Measurements from ENCODE around the gene OTOP2.

OTOP2 gene

GRCh38 chr17:74901353-74902135, 22.5 kb upstream of the OTOP2 start:
- Histone ChIP-seq H3K9me3 (ENCODE audit: control insufficient read depth, insufficient read depth, low read depth, low read length) (no peaks in the 10 kb centered on the region), H3K4me3 (ENCODE audit: low read depth, low read length) (no peak overlapping the region), H3K36me3 (ENCODE audit: control insufficient read depth in 2 of 2, insufficient read depth in 1 of 2, low read length in 2 of 2) (no peaks in the 10 kb centered on the region), H3K4me1 (ENCODE audit: control insufficient read depth, insufficient read depth, low read length) (no peaks in the 10 kb centered on the region), H3K27ac (ENCODE audit: extremely low read depth, low read depth, low read length) (no peak overlapping the region)
- POLR2A ChIA-PET, result interaction anchor here (0.6 to 1.3 kb wide), 2 partner anchors 28 to 1670 kb away, joined by 3 to 5 read pairs; partner anchors contain the start of gene FDXR
- TF ChIP-seq ATF2 (tag by site-specific recombination; IDR thresholded peaks at IDR 0.05; ENCODE audit: low read depth), result peak; percentile 29; the same call in 1 of the 2 replicates
- no peak for TF ChIP-seq ZNF132 (tag by site-specific recombination; IDR thresholded peaks at IDR 0.05; ENCODE audit: borderline replicate concordance)
- CTCF ChIA-PET, result interaction anchor here (0.7 kb wide), 1 partner anchor 773 kb away, joined by 3 read pairs; no protein-coding TSS in a partner anchor

GRCh38 chr17:74903034-74903433, 21.0 kb upstream of the OTOP2 start:
- Histone ChIP-seq H3K27ac (ENCODE audit: extremely low read depth, low read depth, low read length) (no peak overlapping the region), H3K9me3 (ENCODE audit: control insufficient read depth, insufficient read depth, low read depth, low read length) (no peaks in the 10 kb centered on the region), H3K4me1 (ENCODE audit: control insufficient read depth, insufficient read depth, low read length) (no peaks in the 10 kb centered on the region), H3K4me3 (ENCODE audit: low read depth, low read length) (no peak overlapping the region), H3K36me3 (ENCODE audit: control insufficient read depth in 2 of 2, insufficient read depth in 1 of 2, low read length in 2 of 2) (no peaks in the 10 kb centered on the region)
- ChIA-PET CTCF (interaction anchor here (1.5 kb wide), 1 partner anchor 38 kb away, joined by 3 read pairs; no protein-coding TSS in a partner anchor), POLR2A (interaction anchor here (1.0 kb wide), 1 partner anchor 8 kb away, joined by 3 read pairs; no protein-coding TSS in a partner anchor)
- TF ChIP-seq ZSCAN4 (tag by site-specific recombination; IDR thresholded peaks at IDR 0.05) (peak; percentile 77), EGR2 (tag by site-specific recombination; IDR thresholded peaks at IDR 0.05; ENCODE audit: low read depth) (peak; percentile 53), ZNF76 (tag by site-specific recombination; IDR thresholded peaks at IDR 0.05; ENCODE audit: borderline replicate concordance, low read depth) (no peak)

- Histone ChIP-seq H3K36me3 (ENCODE audit: control insufficient read depth in 2 of 2, insufficient read depth in 1 of 2, low read length in 2 of 2) (no peaks in the 10 kb centered on the region), H3K9me3 (ENCODE audit: control insufficient read depth, insufficient read depth, low read depth, low read length) (no peaks in the 10 kb centered on the region), H3K4me3 (ENCODE audit: low read depth, low read length) (no peak overlapping the region), H3K27ac (ENCODE audit: extremely low read depth, low read depth, low read length) (no peak overlapping the region), H3K4me1 (ENCODE audit: control insufficient read depth, insufficient read depth, low read length) (no peaks in the 10 kb centered on the region)
- CTCF ChIA-PET, result interaction anchor here (1.5 kb wide), 1 partner anchor 39 kb away, joined by 3 read pairs; no protein-coding TSS in a partner anchor
- TF ChIP-seq ZBTB17 (tag by site-specific recombination; IDR thresholded peaks at IDR 0.05), result no peak
- TF ChIP-seq GFI1B (tag by site-specific recombination; IDR thresholded peaks at IDR 0.05), result no peak
- no peak for TF ChIP-seq REST (tag by site-specific recombination; IDR thresholded peaks at IDR 0.05)
- no peak for TF ChIP-seq OSR2 (tag by site-specific recombination; IDR thresholded peaks at IDR 0.05)
- TF ChIP-seq SCRT2 (tag by site-specific recombination; IDR thresholded peaks at IDR 0.05), result peak; percentile 32; the same call in 1 of the 2 replicates
- no peak for TF ChIP-seq ZNF747 (tag by site-specific recombination; IDR thresholded peaks at IDR 0.05)
- TF ChIP-seq ZNF184 (tag by site-specific recombination; IDR thresholded peaks at IDR 0.05), result no peak
- POLR2A ChIA-PET, result no interaction called here
Measured at GRCh38 chr17:74903671-74904070, 20.4 kb upstream of the OTOP2 start.

All from HEK293 (cell line).